H1 (cell line): ENCODE results near the gene ESPNL. TPM values are rescaled to one million over a fixed set of nuclear protein-coding genes. Genes with fewer than 3 reads are reported as not detected.

ENCODE experiments used
- CTCF ChIA-PET: fragments of 300-600 bp; sonication (Branson Sonifier 250); formaldehyde crosslinking; loops from one replicate; lab custom pipeline; 2021; ENCODE audit not compliant: partially characterized antibody; lab: Charles Lee
- POLR2A ChIA-PET: fragments of 300-600 bp; sonication (Branson Sonifier 250); formaldehyde crosslinking; loops from one replicate; lab custom pipeline; 2021; ENCODE audit warnings: inconsistent platforms; ENCODE audit not compliant: partially characterized antibody; lab: Charles Lee
- DNase-seq, 2 experiments: peaks; one replicate each; pipeline versions ENCODE4 v3.0.0 to v3.0.0-alpha.2; 2010 to 2022; ENCODE audit warnings: low spot score in 2 of 2, low read depth in 1 of 2, mixed read lengths in 1 of 2
- FAIRE-seq: peaks from 2 replicates; lab custom pipeline; 2011; peaks lifted over from hg19 to GRCh38; lab: Jason Lieb, UNC
- H2AFZ ChIP-seq: 2 replicates; pipeline ENCODE4 v1.8.1; 2012; ENCODE audit warnings: low read length, inconsistent platforms
- H2AK5ac ChIP-seq: 2 replicates; pipeline ENCODE4 v1.6.1; 2013; ENCODE audit warnings: low read depth, low read length
- H2BK120ac ChIP-seq: replicated peaks from 2 replicates; pipeline ENCODE3; 2013; ENCODE audit warnings: low read depth, low read length, inconsistent platforms
- H2BK12ac ChIP-seq: 2 replicates; pipeline ENCODE4 v1.6.1; 2013; ENCODE audit warnings: low read depth, low read length
- H2BK15ac ChIP-seq: 2 replicates; pipeline ENCODE4 v1.6.1; 2013; ENCODE audit warnings: low read length
- H2BK20ac ChIP-seq: 2 replicates; pipeline ENCODE4 v1.6.1; 2013; ENCODE audit warnings: low read length
- H2BK5ac ChIP-seq: 2 replicates; pipeline ENCODE4 v1.6.1; 2013; ENCODE audit warnings: low read depth, low read length
- H3K14ac ChIP-seq: 2 replicates; pipeline ENCODE4 v1.6.1; 2013; ENCODE audit warnings: inconsistent platforms; ENCODE audit not compliant: insufficient read length
- H3K18ac ChIP-seq: 2 replicates; pipeline ENCODE4 v1.6.1; 2013; ENCODE audit warnings: low read length; ENCODE audit errors: extremely low read depth
- H3K23ac ChIP-seq: 2 replicates; pipeline ENCODE4 v1.6.1; 2013; ENCODE audit warnings: inconsistent platforms; ENCODE audit not compliant: insufficient read length
- H3K23me2 ChIP-seq: 2 replicates; pipeline ENCODE4 v1.6.1; 2013; ENCODE audit warnings: low read depth, low read length
- H3K27ac ChIP-seq: 2 replicates; pipeline ENCODE4 v1.6.1; 2011; ENCODE audit warnings: low read depth, low read length, inconsistent platforms
- H3K27me3 ChIP-seq, 4 experiments: replicated peaks in 1 of 4; 1 replicate in 1 of 4; 2 replicates in 3 of 4; pipeline versions ENCODE4 v1.6.1 to v1.8.1; 2011 to 2013; ENCODE audit warnings: low read length in 3 of 4, mild to moderate bottlenecking in 3 of 4, inconsistent platforms in 2 of 4, mixed read lengths in 2 of 4, moderate library complexity in 1 of 4; ENCODE audit not compliant: control insufficient read depth in 3 of 4, insufficient read depth in 3 of 4; ENCODE audit errors: extremely low read depth in 1 of 4
- H3K36me3 ChIP-seq, 4 experiments: 2 replicates each; pipeline versions ENCODE4 v1.6.1 to v1.8.1; 2011 to 2013; ENCODE audit warnings: mild to moderate bottlenecking in 4 of 4, low read length in 3 of 4, moderate library complexity in 2 of 4, control low read depth in 1 of 4, inconsistent platforms in 1 of 4; ENCODE audit not compliant: insufficient read depth in 4 of 4, control insufficient read depth in 2 of 4
- H3K4ac ChIP-seq: replicated peaks from 2 replicates; pipeline ENCODE3; 2013; ENCODE audit warnings: low read length, low read depth, mixed read lengths, inconsistent platforms; ENCODE audit not compliant: insufficient read length
- H3K4me1 ChIP-seq, 4 experiments: replicated peaks in 1 of 4; 1 replicate in 1 of 4; 2 replicates in 3 of 4; pipeline versions ENCODE4 v1.6.1 to v1.8.1; 2011 to 2013; ENCODE audit warnings: low read length in 3 of 4, inconsistent platforms in 2 of 4, mixed read lengths in 1 of 4; ENCODE audit not compliant: insufficient read depth in 4 of 4, control insufficient read depth in 3 of 4
- H3K4me2 ChIP-seq, 2 experiments: 2 replicates each; pipeline versions ENCODE4 v1.6.1 to v1.8.1; 2011 to 2013; ENCODE audit warnings: low read depth in 2 of 2, low read length in 2 of 2, control low read depth in 1 of 2, inconsistent platforms in 1 of 2, mild to moderate bottlenecking in 1 of 2; ENCODE audit not compliant: insufficient read depth in 1 of 2
- H3K4me3 ChIP-seq, 4 experiments: fragments of 200-600, 300-600 bp in 1 of 4; sonication (generic), shearing (Covaris generic), sonication (Bioruptor Twin) in 1 of 4; 2 replicates each; pipeline versions ENCODE4 v1.5.1 to v1.8.1; 2011 to 2016; ENCODE audit warnings: low read length in 4 of 4, low read depth in 3 of 4, control low read depth in 2 of 4, inconsistent platforms in 2 of 4, mild to moderate bottlenecking in 2 of 4, mixed read lengths in 1 of 4, moderate library complexity in 1 of 4; ENCODE audit not compliant: insufficient read depth in 2 of 4; ENCODE audit errors: extremely low read depth in 1 of 4
- H3K56ac ChIP-seq: replicated peaks from 2 replicates; pipeline ENCODE3; 2013; ENCODE audit warnings: low read depth, mild to moderate bottlenecking, mixed read lengths, low read length, inconsistent platforms; ENCODE audit not compliant: insufficient read length
- H3K79me1 ChIP-seq: 2 replicates; pipeline ENCODE4 v1.6.1; 2013; ENCODE audit warnings: low read depth, low read length, control low read depth
- H3K79me2 ChIP-seq, 2 experiments: 2 replicates each; pipeline versions ENCODE4 v1.6.1 to v1.8.1; 2012 to 2013; ENCODE audit warnings: low read length in 2 of 2, mild to moderate bottlenecking in 2 of 2, inconsistent platforms in 1 of 2; ENCODE audit not compliant: insufficient read depth in 2 of 2, control insufficient read depth in 1 of 2
- H3K9ac ChIP-seq, 4 experiments: replicated peaks in 1 of 4; 1 replicate in 1 of 4; 2 replicates in 3 of 4; pipeline versions ENCODE4 v1.6.1 to v1.8.1; 2011 to 2013; ENCODE audit warnings: low read depth in 3 of 4, low read length in 3 of 4, control low read depth in 2 of 4, mild to moderate bottlenecking in 2 of 4, moderate library complexity in 2 of 4, inconsistent platforms in 1 of 4; ENCODE audit errors: extremely low read depth in 1 of 4
- H3K9me3 ChIP-seq, 2 experiments: 2 replicates each; pipeline versions ENCODE4 v1.6.1 to v1.8.1; 2012 to 2013; ENCODE audit warnings: mild to moderate bottlenecking in 2 of 2, moderate library complexity in 2 of 2, control low read depth in 1 of 2, inconsistent platforms in 1 of 2, low read depth in 1 of 2, low read length in 1 of 2, mixed read lengths in 1 of 2; ENCODE audit not compliant: insufficient read depth in 2 of 2
- H4K20me1 ChIP-seq, 2 experiments: replicated peaks in 1 of 2; 2 replicates each; pipeline versions ENCODE3 to v1.8.1; 2011 to 2013; ENCODE audit warnings: inconsistent platforms in 2 of 2, low read length in 2 of 2, mild to moderate bottlenecking in 1 of 2; ENCODE audit not compliant: insufficient read depth in 2 of 2, control insufficient read depth in 1 of 2
- H4K5ac ChIP-seq: 2 replicates; pipeline ENCODE4 v1.6.1; 2013; ENCODE audit warnings: low read length, low read depth, mixed read lengths, inconsistent platforms; ENCODE audit not compliant: insufficient read length
- H4K8ac ChIP-seq: 2 replicates; pipeline ENCODE4 v1.8.0; 2013; ENCODE audit warnings: mild to moderate bottlenecking, moderate library complexity, low read length, inconsistent platforms; ENCODE audit not compliant: insufficient read depth; ENCODE audit errors: extremely low read depth
- H4K91ac ChIP-seq: replicated peaks from 2 replicates; pipeline ENCODE3; 2013; ENCODE audit warnings: low read length, mixed read lengths, inconsistent platforms; ENCODE audit not compliant: insufficient read length
- BRCA1 ChIP-seq: IDR thresholded peaks from 2 replicates; pipeline ENCODE4 v1.6.1; 2012; ENCODE audit warnings: low read depth, low read length, improper control_type of control experiment
- CBX8 ChIP-seq: fragments of 300-800, 300-1000 bp; sonication (generic); IDR thresholded peaks from 2 replicates; pipeline ENCODE4 v1.7.1; 2016; ENCODE audit warnings: low read depth, low read length, borderline replicate concordance
- CEBPB ChIP-seq: IDR thresholded peaks from 2 replicates; pipeline ENCODE4 v1.6.1; 2012; ENCODE audit warnings: low read depth, low read length
- CTBP2 ChIP-seq: IDR thresholded peaks from 2 replicates; pipeline ENCODE4 v1.7.0; 2011; ENCODE audit warnings: borderline replicate concordance, mild to moderate bottlenecking, moderate library complexity, mixed read lengths, low read length; ENCODE audit not compliant: insufficient read depth, insufficient read length
- FOSL1 ChIP-seq: IDR thresholded peaks from 2 replicates; pipeline ENCODE4 v1.6.1; 2011; ENCODE audit warnings: mild to moderate bottlenecking, low read depth, low read length, moderate library complexity; ENCODE audit not compliant: insufficient read depth
- HDAC6 ChIP-seq: IDR thresholded peaks from one replicate; pipeline ENCODE4 v1.7.1; 2012; ENCODE audit warnings: low read depth, mild to moderate bottlenecking, inconsistent platforms, low read length, moderate library complexity
- KDM5A ChIP-seq: fragments of 200-600 bp; IDR thresholded peaks from 2 replicates; pipeline ENCODE4 v1.7.1; 2012; ENCODE audit warnings: mild to moderate bottlenecking, low read length, inconsistent platforms, mixed read lengths
- PHF8 ChIP-seq: fragments of 200-600 bp; sonication (generic); conservative IDR thresholded peaks from 2 replicates; pipeline ENCODE4 v1.7.1; 2012; ENCODE audit warnings: low read depth, mild to moderate bottlenecking, inconsistent platforms, low read length, moderate library complexity
- POU5F1 ChIP-seq: IDR thresholded peaks from 2 replicates; pipeline ENCODE4 v1.6.1; 2011; ENCODE audit warnings: low read depth, mild to moderate bottlenecking, low read length, moderate library complexity
- SP1 ChIP-seq: IDR thresholded peaks from 2 replicates; pipeline ENCODE4 v1.6.1; 2011; ENCODE audit warnings: low read depth, low read length
- SUZ12 ChIP-seq: fragments of 200-600 bp; sonication (generic); IDR thresholded peaks from 2 replicates; pipeline ENCODE4 v1.6.1; 2012; ENCODE audit warnings: mild to moderate bottlenecking, inconsistent platforms, low read length, moderate library complexity, mixed read lengths
- WGBS, 2 experiments: shearing (Covaris generic) in 1 of 2; methylation state at CpG; one replicate each; pipeline versions ENCODE4 v1.1.6 to v1.1.7; 2013 to 2015; ENCODE audit warnings: low lambda C conversion rate in 2 of 2, mixed read lengths in 2 of 2, inconsistent platforms in 1 of 2, low coverage in 1 of 2, missing lambda C conversion rate in 1 of 2; ENCODE audit not compliant: insufficient replicate concordance in 2 of 2, insufficient coverage in 1 of 2, insufficient read length in 1 of 2; ENCODE audit errors: extremely low coverage in 1 of 2, missing lambda C conversion rate in 1 of 2; 5-methylcytosine and 5-hydroxymethylcytosine counted together
- polyA plus RNA-seq, 7 experiments: library from polyadenylated mRNA; depleted of rRNA in 3 of 7; stranded (reverse) in 5 of 7; unstranded in 2 of 7; fragments of >200 nt in 5 of 7; fragments of 200-250 nt in 2 of 7; gene quantifications; 1 replicate in 5 of 7; 2 replicates in 1 of 7; 4 replicates in 1 of 7; pipeline versions ENCODE4 v1.2.1 to v1.2.3, GENCODE V29; 2011 to 2013; ENCODE audit warnings: missing spikeins in 2 of 7, mixed read lengths in 2 of 7
- total RNA-seq: library from RNA; stranded (reverse); fragmentation: NEBNext Ultra II Directional; extraction: Animal tissue kit (Norgen Biotek cat#: 25700); gene quantifications from 2 replicates; pipeline ENCODE4 v1.2.1, GENCODE V29; 2021

Gene ESPNL
- total and polyA plus RNA-seq, 2 of the 8 experiments (the other 6 are each of a cell fraction or from before 2014, with no cell fraction given): 0.68 to 1.3 TPM

DNA sequence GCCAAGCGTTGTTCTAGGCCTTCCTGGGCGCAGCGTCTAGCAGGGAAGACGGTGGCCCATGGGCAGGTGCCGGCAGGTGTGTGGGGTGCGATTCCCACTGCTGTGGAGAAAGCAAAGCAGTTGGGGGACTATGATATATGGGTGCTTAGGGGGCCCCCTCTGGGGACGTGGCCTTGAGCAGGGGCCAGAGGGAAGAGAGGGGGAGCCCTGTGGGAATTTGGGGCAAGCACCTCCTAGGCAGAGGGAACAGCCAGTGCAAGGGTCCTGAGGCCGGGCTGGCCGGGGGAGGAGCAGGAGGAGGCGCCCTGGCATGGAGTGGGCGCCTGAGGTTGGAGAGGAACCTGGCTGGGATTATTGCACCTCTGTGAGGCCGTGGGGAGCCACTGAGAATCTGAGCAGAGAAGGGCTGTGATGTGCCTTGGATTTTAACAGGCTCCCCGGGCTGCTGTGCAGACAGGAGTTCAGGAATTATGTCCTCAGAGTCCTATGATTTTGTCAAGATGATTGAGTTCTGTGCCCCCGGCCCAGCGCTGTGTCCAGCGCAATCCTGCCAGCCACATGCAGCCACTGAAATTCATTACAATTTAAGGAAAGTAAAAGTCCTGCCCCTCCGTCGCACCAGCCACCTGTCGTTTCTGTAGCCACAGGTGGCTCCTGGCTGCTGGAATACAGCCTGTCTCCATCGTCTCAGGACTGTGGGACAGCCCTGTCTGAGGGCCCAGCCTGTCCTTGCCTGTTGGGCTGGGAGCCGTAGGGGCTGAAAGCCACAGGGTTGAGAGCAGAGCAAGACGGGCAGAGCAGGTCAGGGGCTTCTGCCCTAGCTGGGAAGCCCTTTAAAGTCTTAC is 29.2 kb downstream of the ESPNL start:
- 87% methylated on average over 22 of the region's 22 CpGs; no CpG with 5 or more reads in 1 of the 2 experiments for WGBS, 2 experiments
- Histone ChIP-seq H3K36me3 (no peaks in the 10 kb centered on the region; a peak in 1 of 8 replicates), H2AK5ac (no peak overlapping the region), H2BK120ac (no peak overlapping the region), H3K18ac (no peak overlapping the region), H3K27me3 (no peaks in the 10 kb centered on the region), H3K23me2 (peaks cover 15% of the 10 kb centered on the region), H2BK15ac (0 out of 2 replicates have a peak overlapping the region, but pooled peaks have one; percentile 48), H3K79me1 (no peaks in the 10 kb centered on the region), H4K5ac (no peak overlapping the region), H3K14ac (no peak overlapping the region), H2BK20ac (no peak overlapping the region), H3K4me1 (peaks cover 0 to 13% (median 0%) of the 10 kb centered on the region in 4 experiments; a peak in 2 of 7 replicates), H3K4me2 (no peak overlapping the region), H3K9me3 (0 out of 4 replicates have a peak, but pooled peaks cover 0 to 4% of the 10 kb centered on the region in 2 experiments), H3K4me3 (no peak overlapping the region), H2BK12ac (peak overlapping the region; percentile 68; the same call in 1 of the 2 replicates), H2AFZ (no peak overlapping the region), H3K23ac (no peak overlapping the region), H4K91ac (peak overlapping the region; percentile 15), H4K8ac (peak overlapping the region; percentile 39), H3K79me2 (no peaks in the 10 kb centered on the region), H3K4ac (no peak overlapping the region), H2BK5ac (0 out of 2 replicates have a peak overlapping the region, but pooled peaks have one; percentile 6), H3K9ac (no peak overlapping the region), H3K27ac (no peak overlapping the region), H3K56ac (no peak overlapping the region), H4K20me1 (peaks cover 0 to 15% of the 10 kb centered on the region in 2 experiments)
- no peak for FAIRE-seq
- ChIA-PET POLR2A (interaction anchor here (0.8 to 1.4 kb wide), 4 partner anchors 10 to 35 kb away, joined by 3 to 5 read pairs (median 3); no protein-coding TSS in a partner anchor), CTCF (interaction anchor here (1.0 to 5.3 kb wide), 2 partner anchors 10 to 13 kb away, joined by 3 to 41 read pairs; partner anchors contain the start of gene KLHL30)
- no peak for DNase-seq
- no peak for TF ChIP-seq SUZ12
- TF ChIP-seq HDAC6: no peak
- TF ChIP-seq CEBPB: no peak
- no peak for TF ChIP-seq CBX8
- no peak for TF ChIP-seq PHF8
- TF ChIP-seq FOSL1: no peak
- TF ChIP-seq SP1: no peak
- no peak for TF ChIP-seq BRCA1
- no peak for TF ChIP-seq POU5F1
- no peak for TF ChIP-seq CTBP2
- no peak for TF ChIP-seq KDM5A
